GM21576 (cell line): ENCODE results near the gene ERP27.

Experiments used
- ATAC-seq: cut with Tn5 transposase; IDR thresholded peaks from one replicate; pipeline ENCODE4 v1.9.1; 2021; ENCODE audit warnings: mild to moderate bottlenecking, moderate library complexity; ENCODE audit not compliant: unreplicated experiment

ERP27 gene

DNA sequence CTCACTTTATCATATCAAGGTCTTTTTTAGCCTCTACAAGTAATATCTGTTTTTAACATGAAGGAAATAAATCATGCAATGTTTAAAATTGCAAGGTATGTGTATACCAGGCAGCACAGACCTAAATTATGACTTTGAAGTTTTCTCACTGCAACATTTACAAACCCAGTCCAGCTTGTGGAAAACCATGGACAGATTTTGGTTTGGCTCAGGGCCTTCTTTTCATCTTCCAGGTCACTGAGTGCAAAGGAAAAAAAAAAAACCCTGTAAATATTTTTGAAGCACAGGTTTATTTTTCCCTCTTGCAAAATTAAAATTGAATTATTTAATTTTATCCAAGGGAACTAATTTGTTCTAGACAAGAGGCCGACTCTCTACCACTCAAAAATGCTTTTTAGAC is 66.5 kb downstream of the ERP27 start:
- no peak for ATAC-seq

DNA sequence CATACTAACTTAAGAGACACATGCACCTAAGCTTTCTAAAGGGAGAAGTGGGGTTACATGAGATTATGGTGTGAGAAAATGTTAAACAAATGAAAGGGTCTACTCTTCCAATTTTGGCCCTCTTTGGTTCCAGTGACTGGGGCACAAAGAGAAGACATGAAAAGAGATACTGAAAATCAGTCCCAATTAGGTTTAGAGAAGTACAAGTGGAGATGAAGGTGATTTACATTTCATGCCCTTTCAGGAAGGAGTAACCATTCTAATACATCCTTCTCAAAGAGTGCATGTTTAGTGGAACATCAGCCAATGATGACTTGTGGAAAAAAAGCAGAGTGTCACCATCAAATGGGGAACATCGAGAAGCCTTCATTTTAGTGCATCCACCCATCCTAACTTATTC is 67.1 kb downstream of the ERP27 start:
- ATAC-seq: no peak

DNA sequence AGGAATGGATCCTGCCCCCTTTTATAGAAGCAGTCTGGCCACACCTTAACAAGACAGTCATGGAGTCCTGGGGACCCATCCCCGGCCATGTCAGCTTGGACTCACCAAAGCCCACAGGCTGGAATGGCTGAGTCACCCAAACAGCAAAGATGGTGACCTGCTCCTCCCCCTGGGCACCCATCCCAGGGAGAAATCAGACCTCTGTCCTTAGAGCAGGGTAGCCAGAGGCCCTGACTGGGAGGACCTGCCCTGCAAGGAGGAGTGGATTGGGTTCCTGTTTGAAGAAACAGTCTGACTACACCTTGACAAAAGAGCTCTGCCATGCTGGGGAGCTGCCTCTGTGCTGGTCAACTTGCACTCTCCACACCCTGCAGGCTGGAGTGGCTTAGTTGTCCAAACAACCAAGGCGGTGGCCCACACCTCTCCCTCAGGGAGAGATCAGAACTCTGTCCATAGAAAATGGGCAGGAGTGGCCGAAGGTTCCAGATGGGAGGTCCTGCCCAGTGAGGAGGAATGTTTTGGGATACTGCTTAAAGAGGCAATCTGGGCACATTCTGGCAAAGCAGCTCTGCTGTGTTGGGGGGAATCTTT is 69.3 kb downstream of the ERP27 start:
- no peak for ATAC-seq
